GM21528 (cell line): ENCODE measurements around the gene LPA.
"Not testable (repeated sequence)": the region's sequence is repeated elsewhere in the genome, so short reads cannot be mapped to it uniquely, and the experiment has no call there.

Experiments used
- ATAC-seq: cut with Tn5 transposase; IDR thresholded peaks from one replicate; pipeline ENCODE4 v1.9.1; 2021; ENCODE audit warnings: mild to moderate bottlenecking, moderate library complexity; ENCODE audit not compliant: unreplicated experiment, low FRiP score

LPA gene, protein sequence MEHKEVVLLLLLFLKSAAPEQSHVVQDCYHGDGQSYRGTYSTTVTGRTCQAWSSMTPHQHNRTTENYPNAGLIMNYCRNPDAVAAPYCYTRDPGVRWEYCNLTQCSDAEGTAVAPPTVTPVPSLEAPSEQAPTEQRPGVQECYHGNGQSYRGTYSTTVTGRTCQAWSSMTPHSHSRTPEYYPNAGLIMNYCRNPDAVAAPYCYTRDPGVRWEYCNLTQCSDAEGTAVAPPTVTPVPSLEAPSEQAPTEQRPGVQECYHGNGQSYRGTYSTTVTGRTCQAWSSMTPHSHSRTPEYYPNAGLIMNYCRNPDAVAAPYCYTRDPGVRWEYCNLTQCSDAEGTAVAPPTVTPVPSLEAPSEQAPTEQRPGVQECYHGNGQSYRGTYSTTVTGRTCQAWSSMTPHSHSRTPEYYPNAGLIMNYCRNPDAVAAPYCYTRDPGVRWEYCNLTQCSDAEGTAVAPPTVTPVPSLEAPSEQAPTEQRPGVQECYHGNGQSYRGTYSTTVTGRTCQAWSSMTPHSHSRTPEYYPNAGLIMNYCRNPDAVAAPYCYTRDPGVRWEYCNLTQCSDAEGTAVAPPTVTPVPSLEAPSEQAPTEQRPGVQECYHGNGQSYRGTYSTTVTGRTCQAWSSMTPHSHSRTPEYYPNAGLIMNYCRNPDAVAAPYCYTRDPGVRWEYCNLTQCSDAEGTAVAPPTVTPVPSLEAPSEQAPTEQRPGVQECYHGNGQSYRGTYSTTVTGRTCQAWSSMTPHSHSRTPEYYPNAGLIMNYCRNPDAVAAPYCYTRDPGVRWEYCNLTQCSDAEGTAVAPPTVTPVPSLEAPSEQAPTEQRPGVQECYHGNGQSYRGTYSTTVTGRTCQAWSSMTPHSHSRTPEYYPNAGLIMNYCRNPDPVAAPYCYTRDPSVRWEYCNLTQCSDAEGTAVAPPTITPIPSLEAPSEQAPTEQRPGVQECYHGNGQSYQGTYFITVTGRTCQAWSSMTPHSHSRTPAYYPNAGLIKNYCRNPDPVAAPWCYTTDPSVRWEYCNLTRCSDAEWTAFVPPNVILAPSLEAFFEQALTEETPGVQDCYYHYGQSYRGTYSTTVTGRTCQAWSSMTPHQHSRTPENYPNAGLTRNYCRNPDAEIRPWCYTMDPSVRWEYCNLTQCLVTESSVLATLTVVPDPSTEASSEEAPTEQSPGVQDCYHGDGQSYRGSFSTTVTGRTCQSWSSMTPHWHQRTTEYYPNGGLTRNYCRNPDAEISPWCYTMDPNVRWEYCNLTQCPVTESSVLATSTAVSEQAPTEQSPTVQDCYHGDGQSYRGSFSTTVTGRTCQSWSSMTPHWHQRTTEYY (N-terminal part only)

DNA sequence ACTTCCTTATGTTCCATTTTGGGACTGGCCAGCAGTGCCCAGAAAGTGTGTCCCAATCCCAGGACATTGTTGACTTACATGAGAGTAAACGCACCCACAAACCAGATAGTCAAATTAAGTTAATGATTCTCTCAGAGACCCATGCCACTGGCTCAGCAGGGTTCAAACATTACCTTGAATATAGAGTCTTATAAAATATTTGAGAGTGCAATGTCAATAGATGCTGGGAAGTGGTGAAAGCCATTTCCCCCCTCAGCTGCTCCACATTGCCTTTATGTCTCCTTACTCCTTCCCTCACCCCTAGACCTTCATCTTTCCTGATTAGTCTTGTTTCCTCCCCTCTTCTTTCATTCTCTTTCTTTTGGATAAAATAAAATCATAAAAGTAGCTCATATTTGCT lies at the start of gene LPA:
Gene LPA, minus strand, starts transcription at position 78 of the 400 bp plus-strand sequence. Its CDS starts 61 bp downstream, at position 17.
- not testable (repeated sequence) for ATAC-seq

DNA sequence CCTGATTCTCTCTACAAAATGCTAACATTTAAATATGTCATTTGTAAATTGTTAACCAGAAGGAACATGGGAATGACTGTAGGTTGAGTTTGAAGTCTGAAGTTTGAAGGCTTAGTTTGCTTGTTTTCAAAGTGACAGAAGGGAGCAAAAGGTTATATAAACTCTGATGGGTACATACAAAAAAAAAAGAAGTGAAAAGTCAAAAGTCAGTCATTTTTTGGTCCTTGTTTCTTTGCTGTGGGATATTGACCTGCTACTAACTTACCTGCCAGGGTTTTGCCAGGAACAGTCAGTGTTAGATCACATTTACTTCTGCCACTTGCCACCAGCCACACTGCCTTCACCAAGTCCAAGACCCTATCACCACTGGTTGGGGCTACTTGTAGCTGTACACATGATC lies 44.9 kb upstream of the LPA start:
- not testable (repeated sequence) for ATAC-seq

DNA sequence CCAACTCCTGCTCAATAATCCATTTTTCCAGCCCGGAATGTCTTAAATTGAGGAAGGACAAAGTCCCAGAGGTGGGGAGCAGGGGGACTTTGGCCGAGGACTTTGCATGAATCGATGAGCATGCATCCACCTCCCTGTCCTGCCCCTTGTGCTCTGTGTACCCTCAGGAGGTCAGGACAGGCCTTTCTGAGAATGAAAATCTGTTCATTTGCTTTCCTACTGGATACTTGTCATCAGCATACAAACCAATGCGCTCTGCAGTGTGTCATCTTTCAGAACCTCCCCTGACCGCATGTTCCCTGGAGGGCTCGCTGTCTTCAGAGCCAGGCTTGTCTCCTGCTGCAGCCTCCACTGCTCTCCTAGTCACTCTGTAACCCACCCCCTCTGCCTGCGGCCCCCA lies 40.6 kb upstream of the LPA start:
- ATAC-seq = not testable (repeated sequence)

DNA sequence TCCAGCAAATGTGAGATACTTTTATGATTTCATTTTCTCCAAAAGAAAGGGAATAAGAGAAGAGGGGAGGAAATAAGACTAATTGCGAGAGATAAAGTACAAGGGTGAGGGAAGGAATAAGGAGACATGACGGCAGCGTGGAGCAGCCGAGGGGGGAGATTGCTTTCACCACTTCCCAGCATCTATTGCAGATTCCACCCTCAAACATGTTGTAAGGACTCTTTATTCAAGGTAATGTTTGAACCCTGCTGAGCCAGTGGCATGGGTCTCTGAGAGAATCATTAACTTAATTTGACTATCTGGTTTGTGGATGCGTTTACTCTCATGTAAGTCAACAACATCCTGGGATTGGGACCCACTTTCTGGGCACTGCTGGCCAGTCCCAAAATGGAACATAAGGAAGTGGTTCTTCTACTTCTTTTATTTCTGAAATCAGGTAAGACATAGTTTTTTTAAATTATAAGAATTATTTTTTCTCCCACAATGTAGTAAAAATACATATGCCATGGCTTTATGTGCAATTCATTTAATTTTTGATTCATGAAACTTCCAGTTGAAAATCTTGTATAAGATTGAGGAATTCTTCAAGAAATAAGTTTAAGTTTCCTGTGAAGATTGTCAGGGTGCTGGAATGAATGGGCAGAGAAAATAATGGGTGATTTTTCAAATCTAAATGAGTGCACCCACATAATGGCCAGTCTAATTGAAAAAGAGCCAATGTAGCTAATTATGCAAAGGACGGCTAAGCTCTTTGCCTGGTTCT lies 38.0 kb upstream of the LPA start, which contains the start of gene PLG:
Gene PLG, plus strand, starts transcription at position 327 of the 763 bp plus-strand sequence. Its CDS starts 61 bp downstream, at position 388.
- ATAC-seq = not testable (repeated sequence)

DNA sequence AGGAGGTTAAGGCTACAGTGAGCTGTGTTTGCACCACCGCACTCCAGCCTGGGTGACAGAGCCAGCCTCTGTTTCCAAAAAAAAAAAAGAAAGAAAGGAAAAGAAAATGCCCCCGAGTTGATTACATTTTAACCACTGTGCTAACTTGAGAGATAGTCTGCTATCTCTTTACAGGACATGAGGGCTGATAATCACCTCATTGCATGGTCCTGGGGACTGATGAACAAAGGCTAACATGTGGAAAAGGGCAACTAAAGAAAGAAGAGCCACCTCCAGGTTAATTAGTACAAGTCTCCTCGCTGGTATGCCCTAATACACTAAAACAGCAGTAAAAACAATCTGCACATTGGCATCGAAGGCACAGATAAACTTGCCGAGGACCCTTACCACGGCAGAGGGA lies 33.8 kb upstream of the LPA start:
- no peak for ATAC-seq

DNA sequence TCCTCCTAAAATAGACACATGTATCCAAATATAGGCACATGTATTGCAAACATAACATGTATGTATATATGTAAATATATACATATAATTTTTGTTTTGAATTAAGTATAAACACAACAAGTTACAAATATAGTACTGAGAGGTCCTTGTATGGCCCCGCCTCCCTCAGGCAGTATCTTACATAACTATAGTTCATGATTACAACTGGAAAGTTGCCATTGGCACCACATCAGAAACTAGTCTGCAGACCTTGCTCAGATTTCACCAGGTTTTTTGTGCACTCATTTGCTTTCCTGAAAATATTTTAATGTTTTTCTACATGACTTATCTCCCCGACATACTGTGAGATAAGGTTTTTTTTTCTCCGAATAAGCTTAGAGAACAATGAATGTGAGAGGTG lies 32.8 kb upstream of the LPA start:
- not testable (repeated sequence) for ATAC-seq

DNA sequence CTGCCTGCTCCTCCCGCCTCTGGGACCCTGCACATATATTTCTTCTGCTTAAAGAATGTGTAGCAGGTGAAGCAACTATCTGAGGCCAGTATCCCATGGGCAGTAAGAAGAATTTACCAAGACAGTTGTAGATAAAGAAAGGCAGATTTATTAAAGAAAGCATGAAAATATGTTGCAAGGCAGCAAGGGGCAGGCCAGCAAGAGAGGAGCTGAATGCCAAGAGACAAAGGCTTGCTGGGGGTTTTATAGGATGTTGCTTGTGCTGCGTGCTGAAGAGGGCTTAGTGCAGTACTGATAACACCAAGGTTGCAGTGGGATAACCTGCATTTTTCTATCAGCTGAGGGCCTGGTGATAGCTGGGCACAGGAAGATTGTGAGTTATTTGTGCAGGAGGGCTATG lies 31.5 kb upstream of the LPA start:
- ATAC-seq = not testable (repeated sequence)

DNA sequence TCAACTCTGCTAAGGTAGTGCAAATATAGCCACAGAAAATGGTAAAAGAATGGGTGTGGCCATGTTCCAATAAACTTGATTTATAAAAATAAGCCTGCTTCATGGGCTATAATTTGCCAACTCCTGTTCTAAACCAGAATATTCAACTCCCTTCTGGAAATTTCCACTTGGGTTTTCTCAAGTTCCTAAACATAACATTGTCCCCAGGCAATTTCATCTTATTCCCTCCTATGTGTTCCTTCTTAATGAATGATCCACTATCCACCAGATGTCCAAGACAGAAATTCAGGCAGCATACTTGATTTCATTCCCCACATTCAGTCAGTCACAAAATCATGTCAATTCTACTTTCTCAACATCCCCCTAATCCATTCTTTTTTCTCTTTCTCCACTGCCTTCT lies 30.9 kb upstream of the LPA start:
- ATAC-seq = not testable (repeated sequence)

DNA sequence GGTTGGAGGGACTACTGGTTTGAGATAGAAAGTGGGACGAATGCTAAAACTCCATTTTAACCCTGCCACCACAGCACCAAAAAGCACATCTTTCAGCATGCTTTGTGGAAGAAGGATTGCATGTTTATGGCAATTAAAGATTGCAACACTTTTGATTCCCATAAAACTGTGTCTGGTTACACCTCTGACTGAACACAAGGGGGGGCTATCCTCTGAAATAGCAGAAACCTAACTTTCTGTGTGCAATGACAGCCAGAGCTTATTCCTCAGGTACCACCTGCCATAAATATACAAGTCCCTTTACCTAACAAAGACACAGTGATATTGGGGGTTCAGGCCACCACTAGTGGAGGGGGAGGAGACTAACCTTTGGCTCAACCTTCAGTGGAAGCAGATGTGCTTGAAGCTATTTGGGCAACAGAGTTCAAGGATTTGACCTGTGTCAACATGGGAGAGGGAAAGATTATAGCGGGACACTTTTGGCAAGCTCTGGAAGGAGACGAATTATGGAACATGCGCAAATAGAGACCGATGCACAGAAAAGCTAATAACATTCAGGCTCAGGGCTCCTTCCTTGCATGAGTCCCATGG lies 28.4 kb upstream of the LPA start:
- no peak for ATAC-seq

DNA sequence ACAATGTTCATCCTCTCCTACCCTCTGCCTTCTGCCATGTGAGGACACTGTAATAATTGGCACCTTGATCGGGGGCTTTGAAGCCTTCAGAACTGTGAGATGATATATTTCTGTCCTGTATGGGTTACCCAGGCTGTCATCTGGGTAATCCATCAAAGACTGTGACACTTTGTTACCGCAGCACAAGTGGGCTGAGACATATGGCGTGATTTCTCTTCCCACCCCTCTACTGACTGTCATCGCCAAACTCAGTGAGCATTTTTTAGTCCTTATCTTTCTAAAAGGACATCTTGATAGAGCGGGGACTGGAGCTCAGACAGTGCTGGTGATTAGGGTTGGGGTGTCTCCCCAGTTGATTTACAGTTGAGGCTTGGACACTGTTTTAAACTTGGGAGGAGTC lies 27.5 kb upstream of the LPA start:
- no peak for ATAC-seq

DNA sequence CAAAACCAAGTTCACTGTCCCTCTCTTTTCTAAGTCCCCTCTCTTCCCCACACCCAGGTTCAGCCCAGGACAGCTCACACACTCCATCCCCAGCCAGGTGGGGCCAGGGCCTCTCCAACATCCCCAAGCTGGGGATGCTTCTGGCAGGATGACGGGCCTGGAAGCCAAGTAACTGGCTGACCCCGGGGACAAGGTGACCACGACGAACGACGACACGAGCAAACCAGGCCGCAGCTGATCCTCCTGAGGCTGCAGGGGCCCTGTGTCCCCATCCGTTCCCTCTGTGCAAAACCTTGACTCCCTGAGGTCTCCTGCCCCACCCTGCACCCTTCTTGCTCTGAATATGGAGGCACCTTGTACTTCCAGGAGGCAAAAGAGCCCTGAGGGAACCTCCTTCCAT lies 26.4 kb upstream of the LPA start:
- ATAC-seq = no peak

DNA sequence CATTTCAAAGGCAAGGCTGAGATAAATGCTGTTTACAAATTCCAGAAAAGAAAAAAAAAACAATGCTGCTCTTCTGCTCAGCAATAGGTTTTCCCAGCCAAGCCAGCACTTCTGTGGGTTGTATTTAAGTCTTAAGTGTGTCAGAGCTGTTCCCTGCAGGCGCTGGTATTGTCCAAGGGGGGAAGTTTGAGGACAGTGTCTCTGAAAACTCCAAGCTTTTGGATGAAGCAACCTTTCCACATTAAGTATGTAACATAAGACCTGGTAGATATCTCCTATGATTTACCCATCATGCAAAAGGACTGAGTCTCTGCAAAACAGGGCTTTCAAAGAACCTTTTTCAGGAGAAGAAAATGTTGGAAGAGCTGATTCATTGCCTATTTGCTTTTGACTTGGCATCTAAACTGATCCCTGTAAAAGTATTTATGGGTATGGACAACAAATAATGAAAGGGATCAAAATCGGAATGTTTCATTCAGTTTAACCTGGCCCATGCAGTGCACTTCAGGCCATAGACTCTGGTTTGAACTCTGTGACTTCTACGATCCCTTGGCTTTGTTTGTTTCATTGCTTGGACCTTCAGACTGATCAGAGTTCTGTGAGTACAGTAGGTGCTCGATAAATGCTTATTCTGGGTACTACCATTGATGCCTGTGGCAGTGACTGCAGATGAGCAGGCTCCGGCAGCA lies 21.8 kb upstream of the LPA start:
- no peak for ATAC-seq

DNA sequence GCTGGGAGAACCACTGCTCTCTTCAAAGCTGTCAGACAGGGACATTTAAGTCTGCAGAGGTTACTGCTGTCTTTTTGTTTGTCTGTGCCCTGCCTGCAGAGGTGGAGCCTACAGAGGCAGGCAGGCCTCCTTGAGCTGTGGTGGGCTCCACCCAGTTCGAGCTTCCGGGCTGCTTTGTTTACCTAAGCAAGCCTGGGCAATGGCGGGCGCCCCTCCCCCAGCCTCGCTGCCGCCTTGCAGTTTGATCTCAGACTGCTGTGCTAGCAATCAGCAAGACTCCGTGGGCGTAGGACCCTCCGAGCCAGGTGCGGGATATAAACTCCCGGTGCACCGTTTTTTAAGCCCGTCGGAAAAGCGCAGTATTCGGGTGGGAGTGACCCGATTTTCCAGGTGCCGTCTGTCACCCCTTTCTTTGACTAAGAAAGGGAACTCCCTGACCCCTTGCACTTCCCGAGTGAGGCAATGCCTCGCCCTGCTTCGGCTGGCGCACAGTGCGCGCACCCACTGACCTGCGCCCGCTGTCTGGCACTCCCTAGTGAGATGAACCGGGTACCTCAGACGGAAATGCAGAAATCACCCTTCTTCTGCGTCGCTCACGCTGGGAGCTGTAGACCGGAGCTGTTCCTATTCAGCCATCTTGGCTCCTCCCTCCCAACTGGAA lies 21.2 kb upstream of the LPA start:
- ATAC-seq = not testable (repeated sequence)

DNA sequence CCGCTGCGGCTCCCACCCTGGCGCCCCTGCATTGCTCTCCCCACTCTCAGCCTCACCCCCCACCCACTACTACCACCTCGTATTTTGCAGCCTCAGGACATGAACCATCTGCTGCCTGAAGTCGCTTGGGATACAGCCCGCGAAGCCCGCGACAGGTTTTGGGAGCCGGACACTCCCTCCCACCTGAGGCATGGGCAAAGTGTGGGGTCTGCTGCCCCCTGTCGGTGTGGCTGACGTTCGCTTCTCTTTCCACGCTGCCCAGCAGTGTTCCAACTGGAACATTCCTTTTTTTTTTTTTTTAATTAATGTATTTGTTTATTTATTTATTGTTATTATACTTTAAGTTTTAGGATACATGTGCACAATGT lies 15.3 kb upstream of the LPA start:
- no peak for ATAC-seq

DNA sequence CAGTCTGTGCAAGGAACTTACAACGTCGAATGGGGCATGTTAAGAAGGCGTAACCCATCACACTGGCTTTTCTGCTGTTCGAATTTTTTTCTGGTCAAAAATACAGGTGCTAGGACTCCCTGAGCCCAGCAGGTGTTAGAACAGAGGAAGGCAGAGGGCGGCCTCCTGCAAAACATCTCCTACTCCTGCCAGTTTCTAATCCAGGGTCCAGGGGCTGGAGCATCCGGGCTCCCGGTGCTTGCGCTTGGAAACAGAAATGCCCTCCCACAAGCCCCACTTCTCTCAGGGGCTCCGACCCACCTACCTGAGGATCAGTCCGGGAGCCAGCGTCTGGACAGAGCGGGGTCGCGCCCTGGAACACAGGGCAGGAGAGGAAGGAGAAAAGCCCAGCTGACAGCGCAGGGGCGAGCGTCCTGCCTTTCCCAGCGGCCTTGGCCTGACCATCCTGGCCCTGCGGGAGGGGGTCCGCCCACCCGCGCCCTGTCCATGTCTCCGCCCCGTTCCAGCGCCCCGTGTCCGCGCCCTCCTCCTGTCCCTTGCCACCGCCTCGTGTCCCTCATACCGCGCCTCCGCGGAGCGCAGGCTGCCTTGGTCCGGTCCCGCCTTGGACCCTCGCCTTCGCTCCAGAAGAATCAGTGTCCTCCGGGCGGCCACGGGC lies 14.8 kb upstream of the LPA start:
- no peak for ATAC-seq

DNA sequence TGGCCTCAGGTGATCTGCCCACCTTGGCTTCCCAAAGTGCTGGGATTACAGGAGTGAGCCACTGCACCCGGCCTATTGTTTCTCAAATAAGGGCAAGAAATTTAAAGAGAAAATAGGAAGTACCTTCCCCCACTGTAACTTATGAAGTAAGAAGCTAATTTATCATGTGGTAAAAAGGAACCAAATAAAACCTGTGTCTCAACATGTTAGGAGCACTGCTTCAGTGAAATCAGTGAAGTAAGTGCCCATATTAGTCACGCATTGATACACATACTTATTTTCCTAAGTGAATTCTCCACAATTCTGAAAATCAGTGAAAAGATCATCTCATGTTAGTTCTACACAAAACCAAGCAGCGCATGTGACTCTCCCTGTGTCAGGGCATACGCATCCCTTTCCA lies 14.2 kb upstream of the LPA start:
- ATAC-seq = no peak

DNA sequence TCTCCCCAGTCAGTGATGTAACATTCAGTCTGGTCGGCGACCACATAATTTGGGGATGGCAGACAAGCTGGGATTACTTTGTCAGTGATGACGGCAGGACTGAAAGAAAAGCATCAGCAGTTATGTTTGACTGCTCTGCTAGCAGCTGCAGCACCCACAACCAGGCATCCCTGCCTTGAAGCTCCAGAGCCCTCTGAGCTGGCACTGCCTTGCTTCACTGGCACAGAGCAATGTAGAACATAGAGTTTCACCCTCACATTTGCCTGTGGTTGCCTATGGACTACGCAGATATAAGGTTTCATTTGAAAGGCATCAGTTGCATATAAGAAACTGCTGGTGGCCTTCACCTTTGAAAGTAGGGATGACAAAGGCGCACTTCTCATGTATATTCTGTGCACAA lies 12.3 kb upstream of the LPA start:
- ATAC-seq = not testable (repeated sequence)

DNA sequence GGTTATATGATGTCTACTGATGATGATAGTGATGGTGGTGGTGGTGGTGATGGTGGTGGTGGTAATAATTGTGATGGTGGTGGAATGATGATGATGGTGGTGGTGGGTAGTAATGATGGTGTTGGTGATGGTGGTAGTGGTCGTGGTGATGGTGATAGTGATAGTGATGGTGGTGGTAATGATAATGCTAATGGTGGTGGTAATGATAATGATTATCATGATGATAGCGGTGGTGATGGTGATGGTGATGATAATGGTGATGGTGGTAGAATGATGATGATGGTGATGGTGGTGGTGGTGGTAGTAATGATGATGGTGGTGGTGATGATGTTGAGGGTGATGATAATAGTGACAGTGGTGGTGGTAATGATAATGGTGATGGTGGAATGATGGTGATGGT lies 4.5 kb upstream of the LPA start:
- no peak for ATAC-seq
